PC-3 (cell line): ENCODE data around the gene CHI3L1. TPM values are rescaled to one million over a fixed set of nuclear protein-coding genes. Genes with fewer than 3 reads are reported as not detected.

Source experiments
- ATAC-seq: fragments of 200-7000 bp; cut with Tn5 transposase; 2 replicates; pipeline ENCODE4 v1.9.1; 2020; ENCODE audit warnings: mild to moderate bottlenecking, moderate library complexity
- BruUV-seq: library from RNA; stranded (reverse); fragments of 400-500 nt; replicated peaks from 2 replicates; lab custom pipeline; 2021; lab: Mats Ljungman, UMichigan
- CTCF ChIA-PET: fragments of 300-600 bp; sonication (Branson Sonifier 250); formaldehyde crosslinking; loops from one replicate; lab custom pipeline; 2022; ENCODE audit warnings: antibody characterized with exemption; lab: Charles Lee
- POLR2A ChIA-PET: fragments of 300-600 bp; sonication (Branson Sonifier 250); formaldehyde crosslinking; loops from one replicate; lab custom pipeline; 2022; ENCODE audit warnings: antibody characterized with exemption; ENCODE audit not compliant: unreplicated experiment; lab: Charles Lee
- DNase-seq: peaks from one replicate; pipeline ENCODE4 v3.0.0-alpha.2; 2015
- H2AFZ ChIP-seq: fragments of 300-600 bp; sonication (generic); 2 replicates; pipeline ENCODE4 v1.6.0; 2016; ENCODE audit warnings: antibody characterized with exemption, low read length
- H3F3A ChIP-seq: fragments of 300-600 bp; sonication (generic); one replicate; pipeline ENCODE4 v1.6.0; 2017; ENCODE audit warnings: antibody characterized with exemption, low read length, control low read depth, mild to moderate bottlenecking; ENCODE audit not compliant: unreplicated experiment
- H3K27ac ChIP-seq: fragments of 300-600 bp; sonication (generic); 2 replicates; pipeline ENCODE4 v1.5.1; 2016; ENCODE audit warnings: mild to moderate bottlenecking, low read length
- H3K27me3 ChIP-seq: fragments of 300-600 bp; sonication (generic); 2 replicates; pipeline ENCODE4 v1.6.1; 2016; ENCODE audit warnings: low read length, mixed read lengths
- H3K36me3 ChIP-seq: fragments of 300-600 bp; sonication (generic); 2 replicates; pipeline ENCODE4 v1.6.1; 2016; ENCODE audit warnings: low read depth, mixed run types, low read length, mixed read lengths
- H3K4me1 ChIP-seq: fragments of 300-600 bp; sonication (generic); 2 replicates; pipeline ENCODE4 v1.5.1; 2016; ENCODE audit warnings: low read length; ENCODE audit not compliant: insufficient read depth
- H3K4me2 ChIP-seq: fragments of 300-600 bp; sonication (generic); 2 replicates; pipeline ENCODE4 v1.6.0; 2016; ENCODE audit warnings: low read length
- H3K4me3 ChIP-seq: fragments of 300-600 bp; sonication (generic); 2 replicates; pipeline ENCODE4 v1.5.1; 2016; ENCODE audit warnings: mild to moderate bottlenecking, low read length, mixed read lengths
- H3K79me2 ChIP-seq: fragments of 300-600 bp; sonication (generic); 2 replicates; pipeline ENCODE4 v1.6.1; 2017; ENCODE audit warnings: low read length, mixed read lengths
- H3K9ac ChIP-seq: fragments of 300-600 bp; sonication (generic); 2 replicates; pipeline ENCODE4 v1.6.0; 2016; ENCODE audit warnings: mild to moderate bottlenecking, low read length
- H3K9me2 ChIP-seq: fragments of 300-600 bp; sonication (generic); replicated peaks from 2 replicates; pipeline ENCODE4 v1.6.1; 2016; ENCODE audit warnings: mixed run types, low read length, mixed read lengths
- H3K9me3 ChIP-seq: fragments of 300-600 bp; sonication (generic); 2 replicates; pipeline ENCODE4 v1.6.1; 2016; ENCODE audit warnings: low read length, mixed read lengths
- H4K20me1 ChIP-seq: fragments of 300-600 bp; sonication (generic); 2 replicates; pipeline ENCODE4 v1.6.1; 2016; ENCODE audit warnings: low read length, mixed read lengths
- EZH2 ChIP-seq: fragments of 300-600 bp; sonication (generic); IDR thresholded peaks from one replicate; pipeline ENCODE4 v1.6.1; 2017; ENCODE audit warnings: antibody characterized with exemption, mild to moderate bottlenecking, low read length; ENCODE audit not compliant: unreplicated experiment
- EZH2phosphoT487 ChIP-seq: fragments of 300-600 bp; sonication (generic); IDR thresholded peaks from 2 replicates; pipeline ENCODE4 v1.6.1; 2018; ENCODE audit warnings: mild to moderate bottlenecking, antibody characterized with exemption, low read length, borderline replicate concordance
- intact Hi-C: fragments of 100-400 bp; cut with micrococcal nuclease; formaldehyde crosslinking; loops from 2 replicates; pipeline ENCODE4 v1.9.0; 2023
- total RNA-seq: library from RNA; depleted of rRNA; stranded (reverse); fragments of >200 nt; gene quantifications from 2 replicates; pipeline ENCODE4 v1.2.3, GENCODE V29; 2014
- TF ChIP-seq, protein P1 (sequence below): fragments of 300-600 bp; sonication (generic); conservative IDR thresholded peaks from 2 replicates; pipeline ENCODE4 v1.5.1; 2017; ENCODE audit warnings: antibody characterized with exemption, low read depth, mild to moderate bottlenecking, low read length

Gene CHI3L1
- total RNA-seq, 1 experiment from 2014 or later: not detected

DNA sequence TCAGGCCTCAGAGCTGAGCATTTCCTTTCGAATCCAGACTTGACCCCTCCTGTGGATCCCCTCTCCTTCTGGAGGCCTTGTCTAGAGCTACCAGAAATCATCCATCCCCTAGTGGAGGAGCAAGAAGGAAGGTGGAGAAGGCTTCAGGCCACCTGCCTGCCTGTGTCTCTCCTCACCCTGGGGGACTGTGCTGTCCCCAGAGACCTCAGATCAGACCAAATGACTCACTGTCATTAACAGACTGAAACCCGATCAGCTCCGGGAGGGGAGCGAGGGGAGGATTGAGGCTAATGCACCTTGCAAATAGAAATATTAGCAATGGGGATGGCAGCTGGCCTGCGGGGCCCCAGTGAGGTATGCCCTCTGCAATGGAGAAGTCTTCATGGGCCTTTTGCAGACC is 12.9 kb downstream of the CHI3L1 start:
- BruUV-seq: no TSS peak

DNA sequence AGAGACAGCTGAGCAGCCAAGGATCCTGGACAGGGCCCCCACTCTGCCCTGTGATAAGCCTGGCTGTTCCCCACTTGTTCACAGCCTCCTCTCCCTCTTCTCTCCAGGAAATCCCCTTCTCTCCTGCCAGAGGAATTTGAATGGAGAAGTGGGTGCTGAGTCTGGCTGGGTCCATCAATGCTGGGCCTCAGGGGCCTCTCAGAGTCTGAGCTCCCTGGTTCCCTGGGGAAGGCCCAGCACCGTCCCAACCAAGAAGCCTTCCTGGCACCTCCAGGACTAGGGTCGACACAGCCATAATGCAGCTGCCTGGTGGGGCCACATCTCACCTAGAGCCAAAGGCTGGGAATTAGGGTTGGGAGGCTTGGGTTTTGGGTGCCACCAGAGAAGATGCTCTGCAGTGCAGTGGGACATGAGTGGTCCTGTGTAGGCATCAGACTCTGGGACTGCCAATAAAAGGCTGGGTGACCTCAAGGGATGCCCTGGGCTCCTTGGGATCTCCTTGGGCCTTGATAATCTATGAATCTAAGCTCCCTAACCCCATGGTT is 13.4 kb downstream of the CHI3L1 start:
- TF ChIP-seq, protein P1, sequence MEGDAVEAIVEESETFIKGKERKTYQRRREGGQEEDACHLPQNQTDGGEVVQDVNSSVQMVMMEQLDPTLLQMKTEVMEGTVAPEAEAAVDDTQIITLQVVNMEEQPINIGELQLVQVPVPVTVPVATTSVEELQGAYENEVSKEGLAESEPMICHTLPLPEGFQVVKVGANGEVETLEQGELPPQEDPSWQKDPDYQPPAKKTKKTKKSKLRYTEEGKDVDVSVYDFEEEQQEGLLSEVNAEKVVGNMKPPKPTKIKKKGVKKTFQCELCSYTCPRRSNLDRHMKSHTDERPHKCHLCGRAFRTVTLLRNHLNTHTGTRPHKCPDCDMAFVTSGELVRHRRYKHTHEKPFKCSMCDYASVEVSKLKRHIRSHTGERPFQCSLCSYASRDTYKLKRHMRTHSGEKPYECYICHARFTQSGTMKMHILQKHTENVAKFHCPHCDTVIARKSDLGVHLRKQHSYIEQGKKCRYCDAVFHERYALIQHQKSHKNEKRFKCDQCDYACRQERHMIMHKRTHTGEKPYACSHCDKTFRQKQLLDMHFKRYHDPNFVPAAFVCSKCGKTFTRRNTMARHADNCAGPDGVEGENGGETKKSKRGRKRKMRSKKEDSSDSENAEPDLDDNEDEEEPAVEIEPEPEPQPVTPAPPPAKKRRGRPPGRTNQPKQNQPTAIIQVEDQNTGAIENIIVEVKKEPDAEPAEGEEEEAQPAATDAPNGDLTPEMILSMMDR: no peak
- TF ChIP-seq EZH2phosphoT487 (no peak), EZH2 (no peak)
- POLR2A ChIA-PET: no interaction called here
- Histone ChIP-seq H3K79me2 (no peaks in the 10 kb centered on the region), H3F3A (no peaks in the 10 kb centered on the region), H3K9me3 (no peaks in the 10 kb centered on the region), H3K4me1 (peaks cover 13% of the 10 kb centered on the region), H3K9ac (no peak overlapping the region), H3K36me3 (no peaks in the 10 kb centered on the region), H3K4me3 (no peak overlapping the region), H2AFZ (no peak overlapping the region), H4K20me1 (no peaks in the 10 kb centered on the region), H3K9me2 (no peaks in the 10 kb centered on the region), H3K4me2 (no peak overlapping the region), H3K27ac (no peak overlapping the region), H3K27me3 (no peaks in the 10 kb centered on the region)
- CTCF ChIA-PET: interaction anchor here (2.8 kb wide), 1 partner anchor 55 kb away, joined by 31 read pairs; no protein-coding TSS in a partner anchor
- ATAC-seq (no peak), DNase-seq (no peak)
- intact Hi-C loops: loop anchor here (2.0 kb wide), 1 partner anchor 54 kb away; no protein-coding TSS in a partner anchor
- BruUV-seq: no TSS peak

More for the DNA sequence above, 12.9 kb downstream of the CHI3L1 start:
- Histone ChIP-seq H3K4me1 (peaks cover 13% of the 10 kb centered on the region), H3K4me3 (no peak overlapping the region), H3K9ac (no peak overlapping the region), H3K9me2 (no peaks in the 10 kb centered on the region), H4K20me1 (no peaks in the 10 kb centered on the region), H3K36me3 (no peaks in the 10 kb centered on the region), H3K4me2 (no peak overlapping the region), H3K79me2 (no peaks in the 10 kb centered on the region), H3K27me3 (no peaks in the 10 kb centered on the region), H3K9me3 (no peaks in the 10 kb centered on the region), H2AFZ (no peak overlapping the region), H3K27ac (no peak overlapping the region), H3F3A (no peaks in the 10 kb centered on the region)
- intact Hi-C loops: loop anchor here (2.0 kb wide), 1 partner anchor 55 kb away; no protein-coding TSS in a partner anchor
- TF ChIP-seq, protein P1: no peak
- no peak for TF ChIP-seq EZH2phosphoT487
- TF ChIP-seq EZH2: no peak
- ChIA-PET CTCF (interaction anchor here (2.8 kb wide), 1 partner anchor 56 kb away, joined by 31 read pairs; no protein-coding TSS in a partner anchor), POLR2A (no interaction called here)
- no peak for DNase-seq
- ATAC-seq: no peak
